Mucosa of rectum (tissue), 2 donors: ENCODE measurements around the gene CHIC2.
"Not testable (repeated sequence)": the region's sequence is repeated elsewhere in the genome, so short reads cannot be mapped to it uniquely, and the experiment has no call there.

Source experiments
- H3K27ac ChIP-seq, 2 donors: one replicate each; pipeline ENCODE4 v1.7.0; 2013; ENCODE audit warnings: inconsistent platforms in 2 of 2, low read depth in 2 of 2, low read length in 2 of 2
- H3K27me3 ChIP-seq, 2 donors: one replicate each; pipeline ENCODE4 v1.7.0; 2013; ENCODE audit warnings: low read length in 2 of 2; ENCODE audit not compliant: control insufficient read depth in 2 of 2, insufficient read depth in 2 of 2
- H3K36me3 ChIP-seq, 2 donors: one replicate each; pipeline ENCODE4 v1.7.0; 2013; ENCODE audit warnings: low read length in 2 of 2; ENCODE audit not compliant: control insufficient read depth in 2 of 2, insufficient read depth in 2 of 2
- H3K4me1 ChIP-seq, 2 donors: one replicate each; pipeline ENCODE4 v1.7.0; 2013; ENCODE audit warnings: low read length in 2 of 2, mild to moderate bottlenecking in 1 of 2; ENCODE audit not compliant: control insufficient read depth in 2 of 2, insufficient read depth in 2 of 2
- H3K4me3 ChIP-seq, 2 donors: one replicate each; pipeline ENCODE4 v1.7.0; 2013; ENCODE audit warnings: low read length in 2 of 2
- H3K9ac ChIP-seq, 2 donors: one replicate each; pipeline ENCODE4 v1.7.0; 2013; ENCODE audit warnings: low read length in 2 of 2, low read depth in 1 of 2, mild to moderate bottlenecking in 1 of 2
- H3K9me3 ChIP-seq, 2 donors: one replicate each; pipeline ENCODE4 v1.7.0; 2013; ENCODE audit warnings: low read length in 2 of 2; ENCODE audit not compliant: control insufficient read depth in 2 of 2
- donor health status: healthy.
- donor health status: Normal muscosa, but diverticular disease.

CHIC2 gene

DNA sequence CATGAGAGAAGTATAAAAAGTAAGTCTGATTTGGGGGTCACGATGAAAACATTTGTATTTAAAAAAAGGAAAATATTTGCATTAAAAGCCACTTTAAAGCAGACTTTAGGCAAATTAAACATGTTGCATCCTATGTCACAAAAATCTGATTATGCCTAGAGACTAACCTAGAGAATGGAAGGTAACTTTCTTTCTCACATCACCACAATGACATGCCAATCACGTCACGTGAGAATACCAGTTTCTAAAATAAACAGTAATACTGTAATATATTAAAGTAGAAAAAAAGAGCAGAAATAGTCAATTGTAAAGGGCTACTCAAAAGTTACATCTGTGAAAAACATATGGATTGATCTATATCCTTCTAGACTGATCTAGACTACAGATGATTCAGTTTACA lies 3.3 kb downstream of the CHIC2 start:
- H3K36me3 ChIP-seq: no peaks in the 10 kb centered on the region
- no peak overlapping the region for H3K27ac ChIP-seq
- no peak overlapping the region for H3K4me3 ChIP-seq
- H3K9ac ChIP-seq: no peak overlapping the region
- H3K27me3 ChIP-seq: no peaks in the 10 kb centered on the region
- H3K4me1 ChIP-seq: peaks cover 12 to 23% of the 10 kb centered on the region in 2 donors
- H3K9me3 ChIP-seq: no peaks in the 10 kb centered on the region

DNA sequence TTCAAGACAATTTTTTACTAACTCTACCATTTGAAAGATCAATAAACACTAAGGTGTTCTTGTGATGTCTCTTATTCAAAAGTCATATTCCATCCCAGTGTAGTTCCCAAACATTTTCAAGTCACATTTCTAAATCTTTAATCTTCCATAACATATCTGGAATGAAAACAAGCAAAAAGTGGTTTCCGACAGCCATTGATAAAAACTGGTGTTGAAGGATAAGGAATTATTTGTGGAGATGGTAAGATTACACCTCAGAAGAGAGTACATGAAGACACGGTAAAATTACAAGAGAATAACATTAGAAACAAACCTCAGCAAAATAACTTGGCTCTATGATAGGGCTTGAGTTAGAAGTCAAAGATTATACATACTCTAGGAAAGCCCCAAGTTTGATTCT lies 4.3 kb downstream of the CHIC2 start:
- Histone ChIP-seq H3K9me3 (no peaks in the 10 kb centered on the region), H3K9ac (no peak overlapping the region), H3K4me1 (peaks cover 12 to 15% of the 10 kb centered on the region in 2 donors)

DNA sequence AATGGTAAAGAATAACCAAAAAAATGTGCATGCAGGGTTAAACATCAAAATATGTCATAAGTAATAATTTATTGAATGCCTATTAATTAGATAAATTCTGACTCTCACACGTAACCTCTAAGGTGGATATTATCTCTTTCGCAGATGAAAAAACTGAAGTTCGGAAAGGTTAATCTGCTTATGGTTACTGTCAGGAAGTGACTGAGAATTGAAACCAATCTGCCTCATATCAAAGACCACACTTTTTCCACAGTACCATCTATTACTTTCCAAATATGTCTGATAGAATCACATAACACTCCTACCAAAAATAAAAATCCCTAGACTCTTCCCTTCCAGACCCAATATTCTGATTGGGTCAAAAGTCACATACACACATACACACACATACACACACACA lies 6.2 kb downstream of the CHIC2 start:
- Histone ChIP-seq H3K27me3 (no peaks in the 10 kb centered on the region), H3K9me3 (no peaks in the 10 kb centered on the region), H3K4me3 (no peak overlapping the region), H3K9ac (no peak overlapping the region), H3K27ac (no peak overlapping the region), H3K4me1 (peaks cover 12% of the 10 kb centered on the region in 2 donors), H3K36me3 (no peaks in the 10 kb centered on the region)

More for the DNA sequence above, 4.3 kb downstream of the CHIC2 start:
- H3K36me3 ChIP-seq: no peaks in the 10 kb centered on the region
- no peak overlapping the region for H3K4me3 ChIP-seq
- H3K27me3 ChIP-seq: no peaks in the 10 kb centered on the region
- H3K27ac ChIP-seq: no peak overlapping the region

- H3K27ac ChIP-seq: no peak overlapping the region
- H3K4me1 ChIP-seq: peaks cover 0 to 5% of the 10 kb centered on the region in 2 donors
- no peaks in the 10 kb centered on the region for H3K27me3 ChIP-seq
- H3K4me3 ChIP-seq: no peak overlapping the region
- no peak overlapping the region for H3K9ac ChIP-seq
- H3K36me3 ChIP-seq: no peaks in the 10 kb centered on the region
- H3K9me3 ChIP-seq: no peaks in the 10 kb centered on the region
Measured at GRCh38 chr4:54056360-54056759, 8.0 kb downstream of the CHIC2 start.

DNA sequence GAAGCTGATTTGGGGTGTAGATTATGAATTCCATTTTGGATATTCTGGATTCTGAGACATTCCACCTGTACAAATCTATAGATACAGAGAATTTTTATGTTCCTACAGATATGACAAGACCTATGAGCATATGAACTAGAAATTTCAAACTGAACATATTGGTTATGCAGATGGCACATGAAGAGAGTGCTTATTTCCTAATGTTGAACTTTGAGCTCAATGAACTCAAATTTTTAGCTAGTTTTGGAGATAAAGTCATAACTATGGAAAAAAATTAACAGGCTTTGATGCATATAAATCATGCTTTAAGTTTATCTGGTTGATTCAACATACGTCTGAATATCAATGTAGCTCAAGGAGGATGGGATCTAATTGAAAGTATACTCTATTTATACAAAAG lies 8.9 kb downstream of the CHIC2 start:
- Histone ChIP-seq H3K4me3 (no peak overlapping the region), H3K27ac (no peak overlapping the region), H3K9me3 (no peaks in the 10 kb centered on the region), H3K9ac (no peak overlapping the region), H3K4me1 (peaks cover 0 to 3% of the 10 kb centered on the region in 2 donors), H3K36me3 (no peaks in the 10 kb centered on the region), H3K27me3 (no peaks in the 10 kb centered on the region)

DNA sequence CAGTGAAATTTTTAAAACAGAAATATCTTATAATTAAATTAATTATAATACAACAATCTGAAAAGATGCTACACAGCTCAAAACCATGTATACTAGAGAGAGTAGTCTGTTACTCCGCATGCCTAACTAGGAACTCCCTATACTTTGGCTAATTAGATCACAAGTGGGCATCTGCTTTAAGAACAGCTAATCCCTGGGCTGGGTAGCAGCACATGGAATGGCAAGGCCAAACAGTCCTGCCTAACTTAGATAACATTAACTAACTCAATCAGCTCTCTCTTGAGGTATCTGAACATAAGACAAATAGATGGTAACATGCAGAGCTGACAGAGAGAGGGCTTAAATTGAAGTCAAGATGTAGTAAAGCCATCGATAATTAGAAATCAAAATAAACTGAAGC lies 9.9 kb downstream of the CHIC2 start:
- no peaks in the 10 kb centered on the region for H3K27me3 ChIP-seq
- H3K36me3 ChIP-seq: no peaks in the 10 kb centered on the region
- H3K9me3 ChIP-seq: no peaks in the 10 kb centered on the region
- H3K9ac ChIP-seq: no peak overlapping the region
- no peak overlapping the region for H3K27ac ChIP-seq
- peaks cover 0 to 5% of the 10 kb centered on the region in 2 donors for H3K4me1 ChIP-seq
- H3K4me3 ChIP-seq: no peak overlapping the region

GRCh38 chr4:54053322-54053721 lies 11.1 kb downstream of the CHIC2 start:
- H3K4me3 ChIP-seq, H3K27ac ChIP-seq, H3K4me1 ChIP-seq, H3K27me3 ChIP-seq, H3K9me3 ChIP-seq, H3K36me3 ChIP-seq, H3K9ac ChIP-seq: not testable (repeated sequence)

- no peak overlapping the region for H3K27ac ChIP-seq
- no peak overlapping the region for H3K4me3 ChIP-seq
- no peaks in the 10 kb centered on the region for H3K27me3 ChIP-seq
- H3K9me3 ChIP-seq: no peaks in the 10 kb centered on the region
- no peak overlapping the region for H3K9ac ChIP-seq
- H3K4me1 ChIP-seq: peaks cover 0 to 5% of the 10 kb centered on the region in 2 donors
- H3K36me3 ChIP-seq: peaks cover 0 to 6% of the 10 kb centered on the region in 2 donors
Measured at GRCh38 chr4:54050214-54050904, 14.0 kb downstream of the CHIC2 start.

GRCh38 chr4:54043630-54044029 lies 20.8 kb downstream of the CHIC2 start:
- not testable (repeated sequence) for H3K4me1 ChIP-seq, H3K27me3 ChIP-seq, H3K4me3 ChIP-seq, H3K9ac ChIP-seq, H3K9me3 ChIP-seq, H3K27ac ChIP-seq
- H3K36me3 ChIP-seq: peaks cover 0 to 12% of the 10 kb centered on the region in 2 donors

GRCh38 chr4:54041933-54042332 lies 22.5 kb downstream of the CHIC2 start:
- Histone ChIP-seq H3K9me3 (no peaks in the 10 kb centered on the region), H3K27me3 (no peaks in the 10 kb centered on the region), H3K27ac (no peak overlapping the region), H3K4me1 (no peaks in the 10 kb centered on the region), H3K9ac (no peak overlapping the region), H3K36me3 (peaks cover 0 to 10% of the 10 kb centered on the region in 2 donors), H3K4me3 (no peak overlapping the region)
